SK-N-SH treated with all-trans-retinoic acid at 6 μM for 48 hours (cell line): Measurements from ENCODE around the gene CHSY1.

Experiments used
- ARNTL ChIP-seq: fragments of 450-650 bp; formaldehyde crosslinking; IDR thresholded peaks from 2 replicates; pipeline ENCODE4 v1.5.0; 2020; ENCODE audit warnings: low read depth, mild to moderate bottlenecking, moderate library complexity, borderline replicate concordance
- CREB5 ChIP-seq: fragments of 250-450 bp; sonication (Bioruptor Pico); IDR thresholded peaks from 2 replicates; pipeline ENCODE4 v1.5.1; 2020; ENCODE audit warnings: low read depth, mild to moderate bottlenecking, moderate library complexity
- CSRNP3 ChIP-seq: fragments of 250-450 bp; sonication (Bioruptor Pico); IDR thresholded peaks from 2 replicates; pipeline ENCODE4 v1.5.1; 2021; ENCODE audit warnings: mild to moderate bottlenecking, moderate library complexity
- POU6F1 ChIP-seq: fragments of 250-450 bp; sonication (Bioruptor Pico); IDR thresholded peaks from 2 replicates; pipeline ENCODE4 v1.8.0; 2021; ENCODE audit warnings: low read depth, mild to moderate bottlenecking, moderate library complexity, borderline replicate concordance
- PPARA ChIP-seq: fragments of 250-450 bp; sonication (Bioruptor Pico); IDR thresholded peaks from 2 replicates; pipeline ENCODE4 v1.5.0; 2020; ENCODE audit warnings: mild to moderate bottlenecking, borderline replicate concordance
- TCF4 ChIP-seq: fragments of 250-450 bp; sonication (Bioruptor Pico); IDR thresholded peaks from 2 replicates; pipeline ENCODE4 v1.8.0; 2021; ENCODE audit warnings: mild to moderate bottlenecking, moderate library complexity, borderline replicate concordance
- TSHZ2 ChIP-seq: fragments of 250-450 bp; sonication (Bioruptor Pico); IDR thresholded peaks from 2 replicates; pipeline ENCODE4 v1.5.0; 2020; ENCODE audit warnings: mild to moderate bottlenecking, moderate library complexity
- ZC3H10 ChIP-seq: fragments of 250-450 bp; sonication (Bioruptor Pico); IDR thresholded peaks from 2 replicates; pipeline ENCODE4 v1.5.1; 2021; ENCODE audit warnings: mild to moderate bottlenecking, moderate library complexity
- ZNF70 ChIP-seq: fragments of 450-650 bp; formaldehyde crosslinking; IDR thresholded peaks from 2 replicates; pipeline ENCODE4 v1.5.0; 2020; ENCODE audit warnings: mild to moderate bottlenecking, moderate library complexity

GRCh38 chr15:101189409-101190091 is 62.3 kb downstream of the CHSY1 start:
- TF ChIP-seq ARNTL (CRISPR knock-in tag) (no peak), TCF4 (CRISPR knock-in tag) (no peak), ZC3H10 (CRISPR knock-in tag) (no peak), CSRNP3 (CRISPR knock-in tag) (no peak), ZNF70 (no peak), POU6F1 (CRISPR knock-in tag) (no peak), TSHZ2 (CRISPR knock-in tag) (no peak), CREB5 (CRISPR knock-in tag) (no peak), PPARA (CRISPR knock-in tag) (no peak)
